Activated CD4-positive, alpha-beta T cell treated with anti-CD3 and anti-CD28 coated beads, Interleukin-2, amount 10 ng/mL, durations not matched to agents 7 days and 5 days (primary cell): ENCODE results near the gene NEMP2. TPM values are rescaled to one million over a fixed set of nuclear protein-coding genes. Genes with fewer than 3 reads are reported as not detected.
A peak's percentile ranks its signal among the peaks of the same experiment; 100 is the strongest.
"Not testable (repeated sequence)": the region's sequence is repeated elsewhere in the genome, so short reads cannot be mapped to it uniquely, and the experiment has no call there.

Source experiments
- CTCF ChIA-PET: fragments of 350-600 bp; sonication (Branson Sonifier 250); formaldehyde crosslinking; loops from one replicate; lab custom pipeline; 2021; ENCODE audit warnings: antibody characterized with exemption; lab: Charles Lee
- POLR2A ChIA-PET: fragments of 350-600 bp; sonication (Branson Sonifier 250); formaldehyde crosslinking; loops from one replicate; lab custom pipeline; 2021; ENCODE audit warnings: antibody characterized with exemption; lab: Charles Lee
- DNase-seq: peaks from one replicate; pipeline ENCODE4 v3.0.0-alpha.2; 2020
- H3K27ac Mint-ChIP-seq: one replicate; pipeline ENCODE4 v1.8.0; 2021; ENCODE audit warnings: mild to moderate bottlenecking, moderate library complexity, mixed read lengths
- H3K27me3 Mint-ChIP-seq: one replicate; pipeline ENCODE4 v1.8.0; 2021; ENCODE audit warnings: mixed read lengths
- H3K36me3 Mint-ChIP-seq: one replicate; pipeline ENCODE4 v1.8.0; 2021; ENCODE audit warnings: low read depth, mixed read lengths
- H3K4me1 Mint-ChIP-seq: one replicate; pipeline ENCODE4 v1.8.0; 2021; ENCODE audit warnings: mixed read lengths
- H3K4me3 Mint-ChIP-seq: one replicate; pipeline ENCODE4 v1.8.0; 2021; ENCODE audit warnings: mild to moderate bottlenecking, moderate library complexity, mixed read lengths
- H3K9me3 Mint-ChIP-seq: one replicate; pipeline ENCODE4 v1.8.0; 2021; ENCODE audit warnings: mixed read lengths
- total RNA-seq, 2 experiments: library from RNA; stranded (reverse); gene quantifications; one replicate each; pipeline ENCODE4 v1.2.3, GENCODE V29; 2021

NEMP2 gene
- total RNA-seq, 2 experiments from 2014 or later: 22.8 to 23.5 TPM

DNA sequence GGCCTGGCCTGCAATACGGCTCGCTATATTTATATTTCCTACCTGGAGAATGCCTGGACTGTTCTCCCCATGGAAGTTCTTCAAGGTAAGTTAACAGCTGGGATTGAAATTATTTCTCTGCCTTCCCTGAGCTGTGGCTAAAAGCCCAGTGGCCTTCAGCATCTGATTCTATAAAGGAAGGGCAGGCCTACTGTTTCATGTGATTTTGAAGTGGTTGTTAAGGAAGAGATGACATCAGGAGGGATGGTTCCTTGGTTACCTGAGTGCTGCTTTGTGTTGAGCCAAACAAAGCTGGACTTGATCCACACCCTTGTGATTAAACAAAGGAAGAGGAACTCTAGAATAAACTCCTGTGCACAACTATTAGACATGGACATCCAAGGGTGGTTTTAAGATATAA is 64.8 kb downstream of the NEMP2 start:
- Mint-ChIP-seq H3K27me3 (no peaks in the 10 kb centered on the region), H3K27ac (no peak overlapping the region), H3K4me3 (no peak overlapping the region), H3K9me3 (peaks cover 12% of the 10 kb centered on the region), H3K36me3 (peaks cover 61% of the 10 kb centered on the region), H3K4me1 (peaks cover 27% of the 10 kb centered on the region)
- POLR2A ChIA-PET: no interaction called here
- CTCF ChIA-PET: interaction anchor here (1.4 kb wide), 1 partner anchor 18 kb away, joined by 3 read pairs; no protein-coding TSS in a partner anchor
- no peak for DNase-seq

- peaks cover 12% of the 10 kb centered on the region for H3K9me3 Mint-ChIP-seq
- peak overlapping the region; percentile 47 for H3K27ac Mint-ChIP-seq
- no peaks in the 10 kb centered on the region for H3K27me3 Mint-ChIP-seq
- DNase-seq: no peak
- H3K36me3 Mint-ChIP-seq: peaks cover 61% of the 10 kb centered on the region
- ChIA-PET POLR2A (no interaction called here), CTCF (no interaction called here)
- H3K4me1 Mint-ChIP-seq: peaks cover 27% of the 10 kb centered on the region
- H3K4me3 Mint-ChIP-seq: no peak overlapping the region
These were observed 65.5 kb downstream of the NEMP2 start for GRCh38 chr2:190468814-190469569.

- peaks cover 27% of the 10 kb centered on the region for H3K4me1 Mint-ChIP-seq
- H3K27me3 Mint-ChIP-seq, H3K27ac Mint-ChIP-seq, H3K9me3 Mint-ChIP-seq, POLR2A ChIA-PET, H3K4me3 Mint-ChIP-seq, DNase-seq: not testable (repeated sequence)
- peaks cover 55% of the 10 kb centered on the region for H3K36me3 Mint-ChIP-seq
- CTCF ChIA-PET: interaction anchor here (1.2 kb wide), 1 partner anchor 295 kb away, joined by 6 read pairs; no protein-coding TSS in a partner anchor
These were observed 66.2 kb downstream of the NEMP2 start for GRCh38 chr2:190468354-190468753.

DNA sequence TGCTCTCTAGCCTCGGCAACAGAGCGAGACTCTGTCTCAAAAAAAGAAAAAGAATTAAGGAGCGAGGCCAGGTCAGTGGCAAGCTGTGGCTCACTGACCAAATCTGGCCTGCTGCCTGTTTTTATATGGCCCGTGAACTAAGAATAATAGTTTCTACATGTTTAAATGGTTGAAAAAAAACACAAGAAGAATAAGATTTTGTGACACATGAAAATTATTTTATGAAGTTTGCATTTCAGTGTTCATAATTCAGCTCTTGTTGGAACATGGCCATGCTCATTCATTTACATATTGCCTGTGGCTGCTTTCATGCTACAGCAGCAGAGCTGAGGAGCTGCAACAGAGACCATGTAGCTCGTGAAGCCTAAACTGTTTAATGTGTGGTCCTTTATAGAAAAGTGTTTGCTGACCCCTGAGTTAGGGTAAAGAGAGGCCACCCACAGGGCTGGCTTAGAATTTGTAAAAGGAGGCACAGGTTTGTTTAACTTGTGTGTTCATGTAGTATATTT is 66.9 kb downstream of the NEMP2 start:
- Mint-ChIP-seq H3K4me1 (peaks cover 27% of the 10 kb centered on the region), H3K27me3 (no peaks in the 10 kb centered on the region), H3K4me3 (no peak overlapping the region), H3K9me3 (peaks cover 7% of the 10 kb centered on the region), H3K27ac (no peak overlapping the region), H3K36me3 (peaks cover 51% of the 10 kb centered on the region)
- CTCF ChIA-PET: interaction anchor here (1.1 to 1.2 kb wide), 2 partner anchors 20 to 296 kb away, joined by 3 to 6 read pairs; no protein-coding TSS in a partner anchor
- no peak for DNase-seq
- POLR2A ChIA-PET: no interaction called here

GRCh38 chr2:190466819-190467446 is 67.6 kb downstream of the NEMP2 start:
- Mint-ChIP-seq H3K4me3 (no peak overlapping the region), H3K4me1 (peaks cover 27% of the 10 kb centered on the region), H3K27ac (no peak overlapping the region), H3K27me3 (no peaks in the 10 kb centered on the region), H3K36me3 (peaks cover 47% of the 10 kb centered on the region), H3K9me3 (no peaks in the 10 kb centered on the region)
- POLR2A ChIA-PET: no interaction called here
- CTCF ChIA-PET: interaction anchor here (1.1 to 1.2 kb wide), 2 partner anchors 19 to 297 kb away, joined by 3 to 6 read pairs; no protein-coding TSS in a partner anchor
- no peak for DNase-seq

DNA sequence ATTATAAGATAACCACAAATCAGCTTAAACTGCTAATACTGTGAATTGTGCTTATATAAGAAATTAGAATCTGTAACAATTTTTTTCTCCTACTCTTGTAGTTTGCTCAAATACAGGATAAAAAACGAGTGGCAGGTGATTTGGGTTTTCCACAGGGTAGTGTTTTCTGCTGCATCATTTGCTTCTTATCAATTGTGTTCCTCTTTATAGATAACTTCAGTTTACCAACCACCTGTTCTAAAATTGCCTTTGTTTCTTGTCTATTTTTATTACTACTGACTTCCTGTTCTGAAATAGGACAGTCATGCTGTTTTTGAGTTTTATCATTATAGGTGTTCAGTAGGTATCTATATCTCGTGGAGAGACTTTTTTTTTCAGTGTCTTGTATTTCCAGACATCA is 69.5 kb downstream of the NEMP2 start:
- CTCF ChIA-PET: no interaction called here
- H3K27ac Mint-ChIP-seq: no peak overlapping the region
- DNase-seq: no peak
- POLR2A ChIA-PET: no interaction called here
- H3K36me3 Mint-ChIP-seq: peaks cover 43% of the 10 kb centered on the region
- no peaks in the 10 kb centered on the region for H3K27me3 Mint-ChIP-seq
- peaks cover 26% of the 10 kb centered on the region for H3K4me1 Mint-ChIP-seq
- no peaks in the 10 kb centered on the region for H3K9me3 Mint-ChIP-seq
- no peak overlapping the region for H3K4me3 Mint-ChIP-seq

DNA sequence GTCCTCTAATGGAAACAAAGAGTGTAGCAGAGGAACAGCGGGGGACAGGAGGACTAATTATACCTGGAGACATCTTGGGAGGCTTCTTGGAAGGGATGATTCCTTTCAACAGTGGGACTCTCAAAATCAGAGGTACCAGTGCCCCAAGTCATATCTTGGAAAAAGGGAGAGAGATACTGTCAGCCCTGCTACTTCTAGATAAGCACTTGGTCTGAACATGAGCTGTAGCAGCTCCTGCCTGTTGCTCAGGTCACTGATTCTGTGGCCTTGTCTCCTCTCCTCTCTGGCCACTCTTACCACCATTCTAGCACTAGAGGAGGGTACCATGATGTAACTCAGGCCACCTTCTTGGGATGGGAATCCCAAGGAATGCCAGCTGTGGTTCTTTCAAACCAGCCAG is 71.9 kb downstream of the NEMP2 start:
- H3K4me3 Mint-ChIP-seq: no peak overlapping the region
- H3K4me1 Mint-ChIP-seq: peaks cover 10% of the 10 kb centered on the region
- no peak for DNase-seq
- H3K36me3 Mint-ChIP-seq: peaks cover 47% of the 10 kb centered on the region
- ChIA-PET CTCF (interaction anchor here (1.3 to 1.5 kb wide), 3 partner anchors 10 to 37 kb away, joined by 3 to 4 read pairs (median 3); no protein-coding TSS in a partner anchor), POLR2A (no interaction called here)
- H3K27ac Mint-ChIP-seq: peak overlapping the region; percentile 52
- H3K27me3 Mint-ChIP-seq: no peaks in the 10 kb centered on the region
- no peaks in the 10 kb centered on the region for H3K9me3 Mint-ChIP-seq

DNA sequence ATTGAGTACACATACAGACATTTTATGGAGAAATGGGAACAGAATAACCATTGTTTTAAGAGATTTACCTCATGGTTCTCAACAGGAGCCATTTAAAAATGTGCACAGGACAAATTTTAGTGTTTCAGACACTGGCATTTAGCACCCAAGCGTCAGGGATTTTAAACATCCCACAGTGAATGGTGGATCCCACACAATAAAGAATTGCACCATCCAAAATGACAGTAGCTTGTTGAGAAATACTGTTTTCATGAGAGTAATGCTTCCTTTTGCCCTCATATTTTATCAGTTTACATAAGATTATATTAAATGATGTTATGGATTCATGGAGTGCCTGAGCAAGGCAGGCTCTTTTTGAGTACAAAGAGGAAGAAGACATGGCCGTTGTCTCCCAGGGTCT is 72.3 kb downstream of the NEMP2 start:
- H3K27me3 Mint-ChIP-seq: no peaks in the 10 kb centered on the region
- no peak for DNase-seq
- H3K36me3 Mint-ChIP-seq: peaks cover 49% of the 10 kb centered on the region
- peaks cover 9% of the 10 kb centered on the region for H3K4me1 Mint-ChIP-seq
- ChIA-PET POLR2A (no interaction called here), CTCF (interaction anchor here (1.3 to 1.5 kb wide), 2 partner anchors 9 to 37 kb away, joined by 3 to 4 read pairs; no protein-coding TSS in a partner anchor)
- no peak overlapping the region for H3K4me3 Mint-ChIP-seq
- H3K9me3 Mint-ChIP-seq: no peaks in the 10 kb centered on the region
- H3K27ac Mint-ChIP-seq: no peak overlapping the region

DNA sequence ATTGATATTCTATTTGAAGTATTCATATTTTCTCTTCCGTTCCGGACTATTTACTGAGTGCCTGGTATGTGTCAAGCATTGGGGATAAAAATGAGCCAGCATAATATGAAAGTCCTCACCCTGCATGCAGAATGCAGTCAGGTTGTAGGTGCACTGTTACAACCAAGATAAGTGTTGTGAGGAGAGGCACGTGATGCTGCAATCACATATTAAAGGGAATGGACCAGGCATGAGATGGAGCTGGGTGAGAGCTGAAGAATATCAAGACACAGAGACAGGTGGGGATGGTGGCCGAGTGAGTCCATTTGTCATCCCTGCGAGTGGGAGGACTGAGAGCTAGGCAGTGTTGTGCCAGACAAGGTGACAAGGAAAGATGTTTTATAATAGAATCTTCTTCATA is 74.0 kb downstream of the NEMP2 start:
- ChIA-PET CTCF (no interaction called here), POLR2A (no interaction called here)
- peaks cover 2% of the 10 kb centered on the region for H3K9me3 Mint-ChIP-seq

GRCh38 chr2:190459881-190460280 is 74.6 kb downstream of the NEMP2 start:
- ChIA-PET CTCF (no interaction called here), POLR2A (no interaction called here)
- Mint-ChIP-seq H3K9me3 (peaks cover 2% of the 10 kb centered on the region), H3K4me3 (no peak overlapping the region), H3K36me3 (peaks cover 50% of the 10 kb centered on the region), H3K27me3 (no peaks in the 10 kb centered on the region), H3K27ac (no peak overlapping the region), H3K4me1 (peaks cover 3% of the 10 kb centered on the region)
- DNase-seq: no peak

More for the DNA sequence above, 74.0 kb downstream of the NEMP2 start:
- Mint-ChIP-seq H3K27me3 (no peaks in the 10 kb centered on the region), H3K27ac (no peak overlapping the region), H3K36me3 (peaks cover 52% of the 10 kb centered on the region), H3K4me3 (no peak overlapping the region), H3K4me1 (peaks cover 5% of the 10 kb centered on the region)
- no peak for DNase-seq

DNA sequence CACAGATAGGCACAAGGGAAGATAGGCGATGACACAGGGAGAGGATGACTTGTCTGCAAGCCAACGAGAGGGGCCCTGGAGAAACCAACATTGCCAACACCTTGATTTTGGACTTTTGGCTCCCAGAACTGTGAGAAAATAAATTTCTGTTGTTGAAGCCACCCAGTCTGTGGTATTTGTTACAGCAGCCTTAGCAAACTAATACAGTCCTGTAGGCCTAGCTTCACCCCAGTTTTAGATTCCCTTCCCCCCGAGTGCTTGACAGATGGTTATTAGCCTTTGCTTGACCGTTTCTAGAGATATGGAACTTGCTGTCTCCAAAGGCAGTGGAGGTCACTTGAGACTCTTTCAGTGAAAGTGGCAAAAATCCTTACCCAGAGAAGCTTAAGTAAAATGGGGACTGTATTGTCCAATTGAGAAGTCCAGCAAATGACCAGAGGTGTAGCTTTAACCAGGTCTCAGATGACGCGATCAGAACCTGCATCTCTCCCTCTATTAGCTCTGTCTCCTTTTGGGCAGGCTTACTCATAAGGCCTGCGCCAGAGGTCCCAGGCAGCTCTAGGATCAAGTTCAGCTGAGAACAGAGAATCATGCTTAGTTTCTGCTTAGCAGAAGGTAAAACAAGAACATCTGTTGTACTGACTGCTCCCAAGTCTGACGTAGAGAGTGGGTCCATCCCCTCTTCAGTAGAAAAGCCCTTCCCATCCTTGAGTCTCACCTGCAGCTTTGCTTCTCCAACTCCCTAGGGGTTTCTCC is 76.0 kb downstream of the NEMP2 start:
- no peaks in the 10 kb centered on the region for H3K27me3 Mint-ChIP-seq
- H3K9me3 Mint-ChIP-seq: peaks cover 4% of the 10 kb centered on the region
- ChIA-PET POLR2A (no interaction called here), CTCF (interaction anchor here (0.9 kb wide), 1 partner anchor 12 kb away, joined by 3 read pairs; no protein-coding TSS in a partner anchor)
- peaks cover 3% of the 10 kb centered on the region for H3K4me1 Mint-ChIP-seq
- peaks cover 61% of the 10 kb centered on the region for H3K36me3 Mint-ChIP-seq
- no peak for DNase-seq
- no peak overlapping the region for H3K27ac Mint-ChIP-seq
- no peak overlapping the region for H3K4me3 Mint-ChIP-seq

DNA sequence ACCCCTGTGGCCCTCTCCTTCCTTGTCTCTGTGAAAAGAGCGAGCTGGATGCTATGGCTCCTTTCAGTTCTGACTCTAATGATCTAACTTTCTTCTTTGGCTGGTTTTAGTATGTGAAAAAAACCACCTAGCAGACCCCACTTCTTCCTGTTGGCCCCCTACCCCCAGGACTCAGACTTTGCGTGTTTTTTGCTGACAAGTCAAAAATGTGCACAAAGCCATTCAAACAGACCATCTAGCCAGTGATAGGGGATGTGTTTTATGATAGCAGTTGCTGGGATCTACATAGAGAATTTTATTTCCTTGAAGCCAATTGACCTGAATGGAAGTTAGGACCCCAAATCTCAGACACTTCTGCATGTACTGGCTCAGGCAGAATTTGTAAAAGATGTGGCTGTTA is 77.3 kb downstream of the NEMP2 start:
- no peak for DNase-seq
- H3K27ac Mint-ChIP-seq: no peak overlapping the region
- no peaks in the 10 kb centered on the region for H3K27me3 Mint-ChIP-seq
- H3K9me3 Mint-ChIP-seq: peaks cover 4% of the 10 kb centered on the region
- POLR2A ChIA-PET: no interaction called here
- H3K4me3 Mint-ChIP-seq: no peak overlapping the region
- peaks cover 3% of the 10 kb centered on the region for H3K4me1 Mint-ChIP-seq
- CTCF ChIA-PET: interaction anchor here (1.4 kb wide), 1 partner anchor 16 kb away, joined by 3 read pairs; no protein-coding TSS in a partner anchor
- peaks cover 67% of the 10 kb centered on the region for H3K36me3 Mint-ChIP-seq
